GM12878 (cell line): ENCODE results near the gene RAE1. TPM values are rescaled to one million over a fixed set of nuclear protein-coding genes. Genes with fewer than 3 reads are reported as not detected.

ENCODE experiments used
- ATAC-seq: fragments of 200-7000 bp; cut with Tn5 transposase; 3 replicates; pipeline ENCODE4 v1.9.1; 2020; ENCODE audit warnings: mild to moderate bottlenecking, moderate library complexity
- BruUV-seq: library from RNA; stranded (reverse); fragments of 400-500 nt; replicated peaks from 2 replicates; lab custom pipeline; 2021; lab: Mats Ljungman, UMichigan
- CTCF ChIA-PET: fragments of 300-600 bp; sonication (Branson Sonifier 250); formaldehyde crosslinking; extraction: SDS; loops from one replicate; lab custom pipeline; 2021; ENCODE audit warnings: inconsistent platforms; lab: Yijun Ruan, JAX
- POLR2A ChIA-PET: fragments of 350-600 bp; formaldehyde crosslinking; extraction: SDS; loops from one replicate; lab custom pipeline; 2021; ENCODE audit warnings: inconsistent platforms; lab: Charles Lee
- RAD21 ChIA-PET: fragments of 300-600 bp; sonication (Branson Sonifier 250); formaldehyde crosslinking; loops from one replicate; lab custom pipeline; 2023; ENCODE audit warnings: antibody characterized with exemption; ENCODE audit not compliant: unreplicated experiment; lab: Charles Lee
- SMC1A ChIA-PET: fragments of 300-600 bp; sonication (Branson Sonifier 250); formaldehyde crosslinking; loops from one replicate; lab custom pipeline; 2023; ENCODE audit not compliant: unreplicated experiment, uncharacterized antibody; lab: Charles Lee
- DNase-seq: peaks from one replicate; pipeline ENCODE4 v3.0.0-alpha.2; 2011; ENCODE audit warnings: low read depth, low spot score
- FAIRE-seq: peaks from 3 replicates; lab custom pipeline; 2011; peaks lifted over from hg19 to GRCh38; lab: Jason Lieb, UNC
- H2AFZ ChIP-seq: 2 replicates; pipeline ENCODE4 v1.6.0; 2011; ENCODE audit warnings: low read depth, low read length, control low read depth; ENCODE audit not compliant: control insufficient read depth
- H3K27ac ChIP-seq: 2 replicates; pipeline ENCODE4 v1.5.1; 2011; ENCODE audit warnings: control low read depth; ENCODE audit not compliant: control insufficient read depth, insufficient read depth
- H3K27me3 ChIP-seq, 2 experiments: replicated peaks in 1 of 2; 2 replicates each; pipeline versions ENCODE4 v1.6.0 to v1.6.1; 2011; ENCODE audit warnings: low read length in 1 of 2; ENCODE audit not compliant: control insufficient read depth in 2 of 2, insufficient read depth in 2 of 2
- H3K36me3 ChIP-seq, 2 experiments: 2 replicates each; pipeline ENCODE4 v1.5.1; 2011; ENCODE audit warnings: low read length in 1 of 2; ENCODE audit not compliant: control insufficient read depth in 2 of 2, insufficient read depth in 2 of 2
- H3K4me1 ChIP-seq: 2 replicates; pipeline ENCODE4 v1.6.1; 2011; ENCODE audit warnings: mild to moderate bottlenecking, low read length, moderate library complexity, mixed read lengths; ENCODE audit not compliant: control insufficient read depth, insufficient read depth
- H3K4me2 ChIP-seq: 2 replicates; pipeline ENCODE4 v1.6.0; 2011; ENCODE audit warnings: control low read depth; ENCODE audit not compliant: control insufficient read depth, insufficient read depth
- H3K4me3 ChIP-seq: fragments of 200-600 bp; sonication (generic); 2 replicates; pipeline ENCODE4 v1.5.1; 2016
- H3K79me2 ChIP-seq: 2 replicates; pipeline ENCODE4 v1.6.0; 2011; ENCODE audit warnings: low read length; ENCODE audit not compliant: control insufficient read depth, insufficient read depth
- H3K9ac ChIP-seq: 2 replicates; pipeline ENCODE4 v1.8.0; 2011; ENCODE audit warnings: low read length, control low read depth, mixed read lengths; ENCODE audit not compliant: control insufficient read depth, insufficient read depth
- H3K9me3 ChIP-seq: replicated peaks from 3 replicates; pipeline ENCODE4 v1.5.1; 2011; ENCODE audit warnings: mild to moderate bottlenecking, low read length; ENCODE audit not compliant: control insufficient read depth, insufficient read depth
- H4K20me1 ChIP-seq: 2 replicates; pipeline ENCODE4 v1.6.0; 2011; ENCODE audit not compliant: control insufficient read depth, insufficient read depth
- BRCA1 ChIP-seq: IDR thresholded peaks from 2 replicates; pipeline ENCODE4 v1.6.1; 2011; ENCODE audit warnings: low read depth, low read length, improper control_type of control experiment
- FOS ChIP-seq: IDR thresholded peaks from 3 replicates; pipeline ENCODE4 v1.6.1; 2011; ENCODE audit warnings: borderline replicate concordance; ENCODE audit not compliant: insufficient read length; ENCODE audit errors: extremely low read depth
- HDAC2 ChIP-seq: fragments of 200-600 bp; sonication (generic); IDR thresholded peaks from 2 replicates; pipeline ENCODE4 v1.6.1; 2017
- MLLT1 ChIP-seq: fragments of 450-650 bp; IDR thresholded peaks from 2 replicates; pipeline ENCODE4 v1.6.1; 2016; ENCODE audit warnings: mild to moderate bottlenecking
- MYC ChIP-seq: IDR thresholded peaks from 2 replicates; pipeline ENCODE4 v1.6.1; 2011; ENCODE audit warnings: mild to moderate bottlenecking, low read length, moderate library complexity, inconsistent platforms; ENCODE audit not compliant: insufficient read depth, insufficient replicate concordance, insufficient read length, severe bottlenecking
- RAD21 ChIP-seq: IDR thresholded peaks from 2 replicates; pipeline ENCODE4 v1.6.1; 2011; ENCODE audit warnings: mild to moderate bottlenecking, low read depth, low read length, moderate library complexity; ENCODE audit not compliant: insufficient read depth
- SIX5 ChIP-seq: IDR thresholded peaks from 2 replicates; pipeline ENCODE4 v1.6.1; 2011; ENCODE audit warnings: mild to moderate bottlenecking, low read depth, low read length, moderate library complexity; ENCODE audit not compliant: severe bottlenecking
- SMC3 ChIP-seq: IDR thresholded peaks from 2 replicates; pipeline ENCODE4 v1.6.1; 2011; ENCODE audit warnings: low read length, improper control_type of control experiment, borderline replicate concordance
- WGBS: methylation state at CpG from one replicate; pipeline ENCODE4 v1.1.6; 2016; ENCODE audit warnings: low lambda C conversion rate; ENCODE audit not compliant: insufficient replicate concordance, insufficient coverage; ENCODE audit errors: missing lambda C conversion rate; 5-methylcytosine and 5-hydroxymethylcytosine counted together
- in situ Hi-C: fragments of 300-500 bp; cut with MboI; formaldehyde crosslinking; loops from 9 replicates; pipeline ENCODE4 v1.14.3; 2018; ENCODE audit warnings: mixed read lengths
- intact Hi-C: fragments of 100-400 bp; cut with micrococcal nuclease; formaldehyde crosslinking; loops from one replicate; pipeline ENCODE4 v1.14.2; 2022; ENCODE audit not compliant: unreplicated experiment
- polyA plus RNA-seq, 11 experiments: library from polyadenylated mRNA; depleted of rRNA in 4 of 11; unstranded in 6 of 11; stranded (reverse) in 5 of 11; fragments of >200 nt; fragmentation: Nextera tagmentation in 4 of 11; fragmentation: Illumina TruSeq in 1 of 11; extraction: Ambion mirVana in 4 of 11; extraction: Trizol in 1 of 11; gene quantifications; 1 replicate in 1 of 11; 2 replicates in 10 of 11; pipeline versions ENCODE4 v1.2.1 to v1.2.3, GENCODE V29; 2011 to 2016; ENCODE audit warnings: inconsistent platforms in 2 of 11, missing spikeins in 2 of 11, low read depth in 1 of 11
- total RNA-seq, 4 experiments: library from RNA; depleted of rRNA in 3 of 4; stranded (reverse); fragments of >200 nt in 3 of 4; fragmentation: Illumina TruSeq in 1 of 4; extraction: Trizol in 1 of 4; gene quantifications; 2 replicates each; pipeline versions ENCODE4 v1.2.1 to v1.2.3, GENCODE V29; 2013 to 2021
- TF ChIP-seq, protein P1 (sequence below): fragments of 450-650 bp; formaldehyde crosslinking; IDR thresholded peaks from 2 replicates; pipeline ENCODE4 v1.4.0; 2020; ENCODE audit warnings: mild to moderate bottlenecking, moderate library complexity
- TF ChIP-seq, protein P2 (sequence below), 3 experiments: IDR thresholded peaks in 2 of 3; conservative IDR thresholded peaks in 1 of 3; 2 replicates each; pipeline ENCODE4 v1.5.1; 2011; ENCODE audit warnings: low read depth in 3 of 3, low read length in 3 of 3, mild to moderate bottlenecking in 3 of 3, control low read depth in 2 of 3, moderate library complexity in 2 of 3, inconsistent platforms in 1 of 3, mixed read lengths in 1 of 3; ENCODE audit not compliant: control insufficient read depth in 2 of 3, insufficient read depth in 1 of 3; ENCODE audit errors: extremely low read depth in 1 of 3

Gene RAE1
- total and polyA plus RNA-seq, 10 of the 15 experiments (the other 5 are each of a cell fraction or from before 2014, with no cell fraction given), result 28.7 to 107 (median 49.3) TPM

GRCh38 chr20:57342829-57343228 is 8.2 kb upstream of the RAE1 start (continued):
- TF ChIP-seq MLLT1 (no peak), BRCA1 (no peak), SIX5 (no peak), FOS (no peak), MYC (no peak), HDAC2 (no peak)

- Histone ChIP-seq H3K27ac (no peak overlapping the region), H3K27me3 (no peaks in the 10 kb centered on the region), H3K79me2 (peaks cover 5% of the 10 kb centered on the region), H3K4me1 (no peaks in the 10 kb centered on the region), H4K20me1 (no peaks in the 10 kb centered on the region), H3K4me2 (no peak overlapping the region), H3K4me3 (no peak overlapping the region), H3K9ac (no peak overlapping the region), H2AFZ (no peak overlapping the region), H3K9me3 (no peaks in the 10 kb centered on the region), H3K36me3 (no peaks in the 10 kb centered on the region)
- FAIRE-seq, result peak; percentile 88
- ATAC-seq, result peak; percentile 72
- intact Hi-C loops (loop anchor here (1.0 kb wide), 2 partner anchors 257 to 796 kb away; no protein-coding TSS in a partner anchor), in situ Hi-C loops (no loop called here)
- TF ChIP-seq, protein P1, sequence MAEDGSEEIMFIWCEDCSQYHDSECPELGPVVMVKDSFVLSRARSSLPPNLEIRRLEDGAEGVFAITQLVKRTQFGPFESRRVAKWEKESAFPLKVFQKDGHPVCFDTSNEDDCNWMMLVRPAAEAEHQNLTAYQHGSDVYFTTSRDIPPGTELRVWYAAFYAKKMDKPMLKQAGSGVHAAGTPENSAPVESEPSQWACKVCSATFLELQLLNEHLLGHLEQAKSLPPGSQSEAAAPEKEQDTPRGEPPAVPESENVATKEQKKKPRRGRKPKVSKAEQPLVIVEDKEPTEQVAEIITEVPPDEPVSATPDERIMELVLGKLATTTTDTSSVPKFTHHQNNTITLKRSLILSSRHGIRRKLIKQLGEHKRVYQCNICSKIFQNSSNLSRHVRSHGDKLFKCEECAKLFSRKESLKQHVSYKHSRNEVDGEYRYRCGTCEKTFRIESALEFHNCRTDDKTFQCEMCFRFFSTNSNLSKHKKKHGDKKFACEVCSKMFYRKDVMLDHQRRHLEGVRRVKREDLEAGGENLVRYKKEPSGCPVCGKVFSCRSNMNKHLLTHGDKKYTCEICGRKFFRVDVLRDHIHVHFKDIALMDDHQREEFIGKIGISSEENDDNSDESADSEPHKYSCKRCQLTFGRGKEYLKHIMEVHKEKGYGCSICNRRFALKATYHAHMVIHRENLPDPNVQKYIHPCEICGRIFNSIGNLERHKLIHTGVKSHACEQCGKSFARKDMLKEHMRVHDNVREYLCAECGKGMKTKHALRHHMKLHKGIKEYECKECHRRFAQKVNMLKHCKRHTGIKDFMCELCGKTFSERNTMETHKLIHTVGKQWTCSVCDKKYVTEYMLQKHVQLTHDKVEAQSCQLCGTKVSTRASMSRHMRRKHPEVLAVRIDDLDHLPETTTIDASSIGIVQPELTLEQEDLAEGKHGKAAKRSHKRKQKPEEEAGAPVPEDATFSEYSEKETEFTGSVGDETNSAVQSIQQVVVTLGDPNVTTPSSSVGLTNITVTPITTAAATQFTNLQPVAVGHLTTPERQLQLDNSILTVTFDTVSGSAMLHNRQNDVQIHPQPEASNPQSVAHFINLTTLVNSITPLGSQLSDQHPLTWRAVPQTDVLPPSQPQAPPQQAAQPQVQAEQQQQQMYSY, result no peak
- peak; percentile 84 for TF ChIP-seq SMC3
- TF ChIP-seq RAD21, result peak; percentile 86
- TF ChIP-seq, protein P2, sequence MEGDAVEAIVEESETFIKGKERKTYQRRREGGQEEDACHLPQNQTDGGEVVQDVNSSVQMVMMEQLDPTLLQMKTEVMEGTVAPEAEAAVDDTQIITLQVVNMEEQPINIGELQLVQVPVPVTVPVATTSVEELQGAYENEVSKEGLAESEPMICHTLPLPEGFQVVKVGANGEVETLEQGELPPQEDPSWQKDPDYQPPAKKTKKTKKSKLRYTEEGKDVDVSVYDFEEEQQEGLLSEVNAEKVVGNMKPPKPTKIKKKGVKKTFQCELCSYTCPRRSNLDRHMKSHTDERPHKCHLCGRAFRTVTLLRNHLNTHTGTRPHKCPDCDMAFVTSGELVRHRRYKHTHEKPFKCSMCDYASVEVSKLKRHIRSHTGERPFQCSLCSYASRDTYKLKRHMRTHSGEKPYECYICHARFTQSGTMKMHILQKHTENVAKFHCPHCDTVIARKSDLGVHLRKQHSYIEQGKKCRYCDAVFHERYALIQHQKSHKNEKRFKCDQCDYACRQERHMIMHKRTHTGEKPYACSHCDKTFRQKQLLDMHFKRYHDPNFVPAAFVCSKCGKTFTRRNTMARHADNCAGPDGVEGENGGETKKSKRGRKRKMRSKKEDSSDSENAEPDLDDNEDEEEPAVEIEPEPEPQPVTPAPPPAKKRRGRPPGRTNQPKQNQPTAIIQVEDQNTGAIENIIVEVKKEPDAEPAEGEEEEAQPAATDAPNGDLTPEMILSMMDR (IDR thresholded peaks at IDR 0.05 in 2 of 3, conservative IDR thresholded peaks at IDR 0.05 in 1 of 3; ENCODE audit: control insufficient read depth in 2 of 3, extremely low read depth in 1 of 3, insufficient read depth in 1 of 3, low read depth in 3 of 3, low read length in 3 of 3), result peak; percentile 71 to 81 (median 77)
- POLR2A ChIA-PET, result no interaction called here
- 1% methylated on average over 4 of the region's 4 CpGs for WGBS
- no peak for DNase-seq
- SMC1A ChIA-PET, result interaction anchor here (0.8 to 2.2 kb wide), 6 partner anchors 11 to 796 kb away, joined by 3 to 12 read pairs (median 7); no protein-coding TSS in a partner anchor
- CTCF ChIA-PET, result interaction anchor here (0.6 to 3.4 kb wide), 26 partner anchors 9 to 974 kb away, joined by 3 to 21 read pairs (median 4); no protein-coding TSS in a partner anchor
- RAD21 ChIA-PET, result interaction anchor here (1.4 to 1.9 kb wide), 4 partner anchors 14 to 256 kb away, joined by 3 to 8 read pairs (median 6); no protein-coding TSS in a partner anchor
- no TSS peak for BruUV-seq
These were observed 4.6 kb upstream of the RAE1 start for GRCh38 chr20:57346477-57346876.
